B cell (primary cell): ENCODE data around the gene GUCY1A1.

Experiments used
- CTCF ChIP-seq: fragments of 200-600 bp; IDR thresholded peaks from one replicate; pipeline ENCODE4 v1.8.0; 2022; ENCODE audit warnings: antibody characterized with exemption, mild to moderate bottlenecking
- EZH2 ChIP-seq: IDR thresholded peaks from 2 replicates; pipeline ENCODE4 v1.6.1; 2012; ENCODE audit warnings: borderline replicate concordance, low read depth, mild to moderate bottlenecking, moderate library complexity, low read length; ENCODE audit not compliant: insufficient read depth, poor library complexity, severe bottlenecking

GRCh38 chr4:155668707-155669220 is 2.1 kb downstream of the GUCY1A1 start:
- TF ChIP-seq CTCF (no peak), EZH2 (no peak)
